CD4-positive, alpha-beta T cell treated with Interleukin-12 subunit alpha and Interleukin-12 subunit beta, for 1 hour (primary cell): ENCODE measurements around the gene RFX4.
"Not testable (repeated sequence)": the region's sequence is repeated elsewhere in the genome, so short reads cannot be mapped to it uniquely, and the experiment has no call there.

Source experiments
- DNase-seq: peaks from one replicate; pipeline ENCODE4 v3.0.0-alpha.2; 2020

The RFX4 gene

GRCh38 chr12:106647793-106648514 lies 65.2 kb downstream of the RFX4 start:
- DNase-seq, result no peak

DNA sequence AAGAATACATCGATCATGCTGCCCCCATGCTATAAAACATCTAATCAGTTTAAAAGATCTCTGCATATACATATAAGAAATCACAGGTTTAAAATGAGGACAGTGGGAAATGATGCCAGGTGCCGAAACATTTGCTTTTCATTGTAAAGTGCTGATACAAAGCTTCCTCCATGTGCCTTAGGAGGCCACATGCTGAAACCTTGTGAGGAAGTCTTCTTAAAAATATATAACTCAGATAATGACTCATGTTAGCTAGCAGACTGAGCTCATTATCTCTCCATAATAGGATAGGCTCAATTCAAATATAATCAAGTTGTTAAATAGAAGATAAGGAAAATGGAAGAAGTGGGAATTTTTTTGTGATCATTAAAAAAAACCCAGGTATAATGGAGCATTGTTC lies 65.9 kb downstream of the RFX4 start:
- no peak for DNase-seq

DNA sequence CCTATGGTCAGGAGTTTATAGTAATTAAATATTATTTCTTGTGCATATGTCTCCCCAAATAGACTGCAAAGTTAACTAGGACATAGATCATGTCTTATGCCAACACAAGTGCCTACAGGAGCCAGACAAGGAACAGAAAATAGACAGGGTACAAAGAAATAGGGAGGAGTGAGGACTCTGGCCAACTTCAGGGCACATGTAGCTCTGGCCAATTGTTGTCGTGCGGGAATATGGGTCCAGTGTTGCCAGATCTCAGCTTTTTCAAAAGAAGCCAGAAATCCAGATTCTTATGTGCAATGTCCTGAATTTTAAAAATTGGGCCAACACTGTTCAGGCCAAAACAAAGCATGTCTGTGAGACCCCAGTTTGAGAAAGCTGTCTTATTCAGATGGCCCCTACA lies 68.7 kb downstream of the RFX4 start:
- no peak for DNase-seq

GRCh38 chr12:106652510-106653015 lies 69.8 kb downstream of the RFX4 start:
- no peak for DNase-seq

- DNase-seq, result no peak
These were observed 72.8 kb downstream of the RFX4 start for GRCh38 chr12:106655577-106655976.

GRCh38 chr12:106657488-106657887 lies 74.7 kb downstream of the RFX4 start:
- DNase-seq, result no peak

DNA sequence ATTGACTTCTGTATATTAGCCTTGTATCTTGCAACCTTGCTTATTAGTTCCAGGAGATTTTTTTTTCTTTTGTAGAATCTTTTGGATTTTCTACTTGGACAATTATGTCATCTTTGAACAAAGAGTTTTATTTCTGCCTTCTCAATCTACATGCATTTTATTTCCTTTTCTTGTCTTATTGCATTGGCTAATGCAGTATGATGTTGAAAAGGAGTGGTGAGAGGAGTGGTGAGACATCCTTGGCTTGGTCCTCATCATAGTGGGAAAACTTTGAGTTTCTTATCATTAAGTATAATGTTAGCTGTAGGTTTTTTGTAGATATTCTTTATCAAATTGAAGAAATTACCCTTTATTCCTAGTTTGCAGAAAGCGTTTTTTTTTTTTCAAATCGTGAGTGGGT lies 80.6 kb downstream of the RFX4 start:
- no peak for DNase-seq

DNA sequence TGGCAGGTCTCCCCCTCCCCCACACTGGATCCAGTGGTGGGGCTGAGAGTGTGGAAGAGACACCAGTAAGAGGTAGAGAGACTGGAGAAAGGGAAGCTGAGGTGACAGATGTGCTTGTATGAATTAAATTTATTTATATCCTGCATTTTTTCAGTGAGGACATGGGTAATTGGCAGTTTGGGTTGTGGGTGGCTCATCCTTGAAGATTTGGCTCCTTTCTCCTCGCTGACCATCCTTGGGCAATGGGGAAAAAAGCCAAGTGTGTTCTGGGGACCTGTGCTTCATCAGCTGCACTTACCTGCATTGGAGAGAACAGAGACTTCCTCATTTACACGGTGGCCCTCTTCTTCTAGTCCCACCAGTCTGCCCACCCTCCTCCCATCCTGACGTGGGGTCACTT lies 86.4 kb downstream of the RFX4 start:
- DNase-seq, result no peak

DNA sequence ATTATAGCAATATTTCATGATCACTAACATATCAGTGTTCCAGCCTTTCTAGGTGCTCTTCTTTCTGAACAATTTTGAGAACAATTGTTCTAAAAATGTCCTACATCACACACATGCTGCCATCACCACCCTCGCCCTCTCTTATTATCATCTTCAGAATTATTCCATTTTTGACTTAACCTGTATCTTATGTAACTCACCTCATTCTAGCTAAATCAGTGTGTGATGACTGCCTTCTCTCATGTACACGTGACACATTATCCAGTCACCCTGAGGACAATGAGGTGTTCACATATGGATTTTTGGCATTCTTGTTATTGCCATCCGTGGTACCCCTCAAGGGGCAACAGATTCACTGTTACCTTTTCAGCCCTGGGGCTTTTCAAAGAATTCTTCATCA lies 87.3 kb downstream of the RFX4 start:
- no peak for DNase-seq

- no peak for DNase-seq
These were observed 89.0 kb downstream of the RFX4 start for GRCh38 chr12:106671840-106672239.

DNA sequence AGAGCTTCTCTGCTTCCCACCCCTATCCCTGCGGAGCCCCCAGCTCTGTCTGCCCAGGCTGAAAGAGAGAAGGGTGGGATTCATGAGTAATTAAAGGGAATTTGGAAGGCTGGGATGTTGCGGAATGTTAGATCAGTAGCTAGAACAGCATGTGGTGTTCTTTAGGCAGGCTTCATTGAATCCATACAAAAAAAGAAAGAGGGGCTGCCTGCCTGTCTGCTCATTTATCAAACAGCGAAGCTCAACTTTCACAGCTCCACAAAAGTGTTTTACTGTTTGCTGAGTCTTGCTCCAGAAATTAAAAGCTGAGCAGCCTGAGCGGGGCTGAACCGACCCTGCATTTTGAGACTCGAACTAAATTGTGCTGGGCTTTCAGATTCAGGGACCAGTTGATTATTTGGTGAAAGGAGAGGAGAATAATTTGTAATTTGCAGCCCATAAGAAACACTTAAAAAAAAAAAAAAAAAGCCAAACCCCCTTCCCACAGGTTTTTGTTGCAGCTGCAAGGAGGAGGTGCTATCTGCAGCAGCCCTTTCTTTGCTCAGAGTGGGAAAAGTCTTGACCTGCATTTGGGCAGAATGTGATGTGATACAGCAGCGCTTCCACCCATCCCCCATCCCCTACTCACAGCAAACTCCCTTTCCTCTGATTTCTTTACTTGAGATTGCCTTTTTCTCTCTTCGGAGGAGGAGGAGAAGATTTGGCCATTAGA lies 89.7 kb downstream of the RFX4 start:
- DNase-seq, result no peak

- DNase-seq, result no peak
These were observed 90.3 kb downstream of the RFX4 start for GRCh38 chr12:106673141-106673540.

DNA sequence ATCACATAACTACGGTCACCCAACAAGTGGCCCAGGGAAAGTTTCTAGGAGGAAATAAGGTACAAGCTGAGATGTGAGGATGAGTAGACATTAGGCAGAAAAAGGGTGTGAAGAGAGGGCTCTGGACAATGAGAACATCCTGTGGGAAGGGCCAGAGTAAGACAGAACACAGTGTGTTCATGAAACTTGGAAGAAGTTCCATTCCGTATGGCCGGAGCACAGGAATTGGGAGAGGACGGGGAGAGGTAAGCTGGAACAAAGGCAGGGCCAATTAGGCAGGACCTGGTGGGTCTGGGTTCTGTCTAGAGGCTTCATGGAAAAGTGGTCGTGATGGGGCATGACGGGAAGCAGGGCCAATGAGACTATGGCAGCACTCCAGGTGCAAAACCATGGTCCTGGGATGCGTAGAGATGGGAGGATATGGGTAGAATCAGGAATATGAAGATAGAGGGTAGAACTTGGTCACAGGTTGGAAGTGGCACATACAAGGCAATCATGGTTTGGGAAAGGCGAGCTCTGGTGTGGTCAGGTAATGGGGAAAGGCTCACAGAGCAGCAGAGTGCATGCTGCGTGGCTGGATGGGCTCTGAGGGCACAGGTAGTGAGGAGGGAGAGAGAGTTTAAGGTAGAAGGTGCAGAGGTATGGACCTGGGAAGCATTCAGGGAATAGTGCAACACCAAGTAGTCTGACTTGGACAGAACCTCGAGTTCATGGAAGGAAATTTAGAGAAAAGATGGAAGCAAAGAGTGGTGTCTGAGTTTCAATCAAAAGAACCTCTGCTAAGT lies 93.0 kb downstream of the RFX4 start:
- no peak for DNase-seq

DNA sequence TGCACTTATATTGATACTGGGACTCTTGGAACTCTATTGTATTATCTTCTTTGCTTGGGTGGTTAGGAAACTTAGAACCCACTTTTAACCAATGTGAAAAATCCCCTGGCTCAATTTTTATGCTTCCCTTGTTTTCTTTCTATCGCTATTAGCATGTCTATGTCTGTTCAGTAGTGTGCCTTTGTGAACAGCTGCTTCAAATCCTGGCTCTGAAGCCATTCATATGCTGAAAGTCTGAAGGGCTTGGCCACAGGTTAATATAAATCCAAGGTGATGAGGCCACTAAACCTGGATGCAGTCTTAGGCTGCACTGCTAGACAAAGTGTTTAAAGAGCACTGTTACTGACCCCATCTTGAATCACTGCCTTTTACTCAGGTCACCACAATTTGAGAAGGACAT lies 96.8 kb downstream of the RFX4 start:
- DNase-seq, result no peak

GRCh38 chr12:106680280-106680679 lies 97.5 kb downstream of the RFX4 start:
- no peak for DNase-seq

GRCh38 chr12:106681210-106681609 lies 98.4 kb downstream of the RFX4 start:
- no peak for DNase-seq

- DNase-seq, result peak; percentile 10
These were observed 99.9 kb downstream of the RFX4 start for GRCh38 chr12:106682594-106683234.

GRCh38 chr12:106684497-106684896 lies 101.7 kb downstream of the RFX4 start:
- DNase-seq, result no peak

DNA sequence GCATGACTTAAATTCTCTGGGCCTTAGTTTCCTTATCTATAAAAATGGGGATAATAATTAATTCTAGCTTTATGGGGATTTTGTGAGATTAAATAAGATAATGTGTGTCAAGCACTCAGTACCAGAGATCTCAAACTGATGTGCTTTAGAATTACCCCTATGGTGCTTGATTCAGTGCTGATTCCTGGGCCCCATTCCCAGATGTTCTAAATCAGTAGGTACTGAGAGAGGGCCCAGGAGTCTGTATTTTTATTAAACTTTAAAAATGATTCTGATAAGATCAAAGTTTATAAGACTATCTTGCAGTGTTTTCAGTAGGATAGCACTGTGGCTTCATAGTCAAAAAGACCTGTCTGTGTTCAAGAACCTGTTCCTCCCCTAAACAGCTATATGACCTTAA lies 102.6 kb downstream of the RFX4 start:
- DNase-seq, result no peak

DNA sequence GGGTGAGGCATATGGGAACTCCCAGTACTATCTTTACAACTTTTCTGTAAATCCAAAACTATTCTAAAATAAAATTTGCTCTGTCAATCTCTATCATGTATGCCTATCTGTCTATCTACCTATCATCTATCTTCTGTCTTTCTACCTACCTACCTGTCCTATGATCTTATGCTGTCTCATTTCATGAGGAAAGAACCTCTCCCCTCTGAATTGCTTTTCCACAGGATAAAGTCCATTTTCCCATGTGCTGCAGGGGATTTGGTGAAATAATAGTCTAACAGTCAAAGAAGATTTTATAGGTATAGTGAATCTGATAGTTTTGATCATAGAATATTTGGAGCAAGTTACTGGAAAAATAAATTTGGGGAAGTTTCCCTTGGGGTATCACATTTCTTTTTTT lies 104.9 kb downstream of the RFX4 start:
- DNase-seq, result no peak

DNA sequence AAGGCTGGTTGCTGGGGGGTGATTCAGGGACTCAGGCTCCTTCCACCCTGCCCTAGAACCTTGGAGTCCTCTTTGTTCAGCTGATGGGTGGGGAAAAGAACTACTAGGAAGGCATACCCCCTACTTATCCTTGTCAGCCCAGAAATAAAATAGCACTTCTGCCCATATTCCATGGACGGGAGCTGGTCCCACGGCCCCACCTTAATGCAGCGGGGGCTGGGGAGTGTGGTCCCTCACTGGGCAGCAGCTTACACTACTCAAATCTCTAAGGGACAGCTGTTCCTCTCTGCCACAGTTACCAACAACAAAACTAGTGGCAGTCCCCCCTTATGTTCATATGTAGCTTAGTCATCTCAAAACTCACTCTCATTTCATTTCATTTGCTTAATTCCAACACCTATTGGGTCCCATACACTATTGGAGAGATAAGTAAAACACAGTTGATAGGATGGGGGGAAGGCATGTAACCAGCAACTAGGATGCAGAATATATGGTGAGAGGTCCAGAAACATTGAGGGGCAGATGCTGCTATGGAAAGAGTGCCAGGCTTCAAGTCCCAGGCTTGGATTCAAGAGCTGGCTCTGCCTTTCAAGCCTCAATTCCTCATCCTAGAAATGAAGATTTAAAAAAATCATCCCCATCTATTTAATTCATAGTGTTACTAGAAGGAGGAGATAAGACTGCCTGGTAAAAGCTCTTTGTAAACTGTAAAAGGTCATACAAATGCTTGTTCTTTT lies 107.9 kb downstream of the RFX4 start:
- DNase-seq, result no peak

GRCh38 chr12:106692033-106692432 lies 109.2 kb downstream of the RFX4 start:
- DNase-seq, result not testable (repeated sequence)
